HCT116 (cell line): Measurements from ENCODE around the gene WDR5. TPM values are rescaled to one million over a fixed set of nuclear protein-coding genes. Genes with fewer than 3 reads are reported as not detected.

ENCODE experiments used
- ATAC-seq: fragments of 200-7000 bp; cut with Tn5 transposase; 2 replicates; pipeline ENCODE4 v1.9.1; 2020; ENCODE audit warnings: mild to moderate bottlenecking, moderate library complexity
- BruUV-seq: library from RNA; stranded (reverse); fragments of 400-500 nt; replicated peaks from 2 replicates; lab custom pipeline; 2021; lab: Mats Ljungman, UMichigan
- CTCF ChIA-PET: fragments of 300-600 bp; sonication (Branson Sonifier 250); formaldehyde crosslinking; loops from one replicate; lab custom pipeline; 2021; ENCODE audit warnings: antibody characterized with exemption; lab: Charles Lee
- POLR2A ChIA-PET: fragments of 300-600, 350-600 bp; sonication (Branson Sonifier 250); formaldehyde crosslinking; loops from one replicate; lab custom pipeline; 2021; ENCODE audit warnings: antibody characterized with exemption; lab: Charles Lee
- RAD21 ChIA-PET, 2 experiments: fragments of 300-600 bp; sonication (Branson Sonifier 250); formaldehyde crosslinking; loops; one replicate each; lab custom pipeline; 2023; ENCODE audit warnings: low total read pairs in 2 of 2; ENCODE audit not compliant: uncharacterized antibody in 2 of 2, unreplicated experiment in 2 of 2, low non-redundant PET in 1 of 2; lab: Charles Lee
- DNase-seq: peaks from one replicate; pipeline ENCODE4 v3.0.0-alpha.2; 2010; ENCODE audit warnings: low read depth, low spot score
- H2AFZ ChIP-seq: fragments of 200-600 bp; shearing (Covaris generic), sonication (generic); 2 replicates; pipeline ENCODE4 v1.6.1; 2017; ENCODE audit warnings: low read depth, mixed run types, mixed read lengths, antibody characterized with exemption, low read length; ENCODE audit not compliant: poor library complexity, severe bottlenecking
- H3K27ac ChIP-seq: 2 replicates; pipeline ENCODE4 v1.5.1; 2012; ENCODE audit warnings: low read depth, low read length
- H3K27me3 ChIP-seq: fragments of 200-600 bp; sonication (generic); 2 replicates; pipeline ENCODE4 v1.6.1; 2016; ENCODE audit warnings: mixed run types, low read length, mixed read lengths; ENCODE audit not compliant: insufficient read depth
- H3K36me3 ChIP-seq, 2 experiments: fragments of 200-500 bp in 1 of 2; fragments of 200-600 bp in 1 of 2; sonication (Bioruptor generic) in 1 of 2; sonication (generic) in 1 of 2; 2 replicates each; pipeline versions ENCODE4 v1.5.1 to v1.6.1; 2014 to 2016; ENCODE audit warnings: low read length in 2 of 2, inconsistent platforms in 1 of 2, mixed read lengths in 1 of 2, mixed run types in 1 of 2; ENCODE audit not compliant: insufficient read depth in 2 of 2, control insufficient read depth in 1 of 2
- H3K4me1 ChIP-seq, 2 experiments: fragments of 200-600 bp in 1 of 2; sonication (generic) in 1 of 2; 2 replicates each; pipeline versions ENCODE4 v1.5.1 to v1.6.1; 2012 to 2017; ENCODE audit warnings: low read length in 2 of 2, inconsistent platforms in 1 of 2, mild to moderate bottlenecking in 1 of 2, mixed read lengths in 1 of 2, mixed run types in 1 of 2, moderate library complexity in 1 of 2; ENCODE audit not compliant: insufficient read depth in 2 of 2, control insufficient read depth in 1 of 2
- H3K4me2 ChIP-seq: fragments of 200-600 bp; sonication (generic); 2 replicates; pipeline ENCODE4 v1.6.1; 2017; ENCODE audit warnings: mixed run types, low read length, mixed read lengths
- H3K4me3 ChIP-seq, 2 experiments: fragments of 200-600 bp in 1 of 2; sonication (generic) in 1 of 2; replicated peaks in 1 of 2; 2 replicates each; pipeline ENCODE4 v1.5.1; 2011 to 2016; ENCODE audit warnings: low read length in 2 of 2, control low read depth in 1 of 2, low read depth in 1 of 2, mild to moderate bottlenecking in 1 of 2, mixed read lengths in 1 of 2, mixed run types in 1 of 2
- H3K79me2 ChIP-seq: fragments of 200-600 bp; sonication (generic); 2 replicates; pipeline ENCODE4 v1.6.1; 2017; ENCODE audit warnings: mild to moderate bottlenecking, mixed run types, low read length, moderate library complexity, mixed read lengths; ENCODE audit not compliant: insufficient read depth
- H3K9ac ChIP-seq: fragments of 200-600 bp; sonication (generic); 2 replicates; pipeline ENCODE4 v1.6.1; 2016; ENCODE audit warnings: low read length, mixed read lengths
- H3K9me2 ChIP-seq: fragments of 200-600 bp; sonication (generic), shearing (Covaris generic); 2 replicates; pipeline ENCODE4 v1.6.1; 2017; ENCODE audit warnings: mixed run types, mild to moderate bottlenecking, moderate library complexity; ENCODE audit not compliant: insufficient read depth
- H3K9me3 ChIP-seq, 2 experiments: fragments of 200-500 bp in 1 of 2; fragments of 200-600 bp in 1 of 2; sonication (Bioruptor generic) in 1 of 2; sonication (generic) in 1 of 2; 2 replicates each; pipeline ENCODE4 v1.6.1; 2014 to 2017; ENCODE audit warnings: low read length in 2 of 2, mixed read lengths in 2 of 2, inconsistent platforms in 1 of 2, low read depth in 1 of 2, mild to moderate bottlenecking in 1 of 2, mixed run types in 1 of 2, moderate library complexity in 1 of 2; ENCODE audit not compliant: control insufficient read depth in 1 of 2, insufficient read depth in 1 of 2
- H4K20me1 ChIP-seq: fragments of 200-600 bp; sonication (generic), shearing (Covaris generic); 2 replicates; pipeline ENCODE4 v1.6.1; 2017; ENCODE audit warnings: mixed run types, mild to moderate bottlenecking, moderate library complexity; ENCODE audit not compliant: insufficient read depth
- CBX3 ChIP-seq: IDR thresholded peaks from 2 replicates; pipeline ENCODE4 v1.6.1; 2012; ENCODE audit warnings: low read depth
- CEBPB ChIP-seq: IDR thresholded peaks from 2 replicates; pipeline ENCODE4 v1.6.1; 2012; ENCODE audit warnings: low read depth
- SIN3A ChIP-seq: IDR thresholded peaks from 2 replicates; pipeline ENCODE4 v1.6.1; 2012; ENCODE audit warnings: low read depth
- ZNF274 ChIP-seq: fragments of 200-500 bp; sonication (Bioruptor generic); IDR thresholded peaks from 2 replicates; pipeline ENCODE4 v1.6.1; 2014; ENCODE audit warnings: mild to moderate bottlenecking, low read depth, low read length, inconsistent platforms
- intact Hi-C: fragments of 100-400 bp; cut with micrococcal nuclease; formaldehyde crosslinking; loops from 2 replicates; pipeline ENCODE4 v1.10.0; 2022
- total RNA-seq: library from RNA; stranded (reverse); gene quantifications from one replicate; pipeline ENCODE4 v1.2.1, GENCODE V29; 2021; ENCODE audit not compliant: unreplicated experiment
- TF ChIP-seq, protein P1 (sequence below): IDR thresholded peaks from 2 replicates; pipeline ENCODE4 v1.6.1; 2012; ENCODE audit warnings: low read depth
- TF ChIP-seq, protein P2 (sequence below): IDR thresholded peaks from 2 replicates; pipeline ENCODE4 v1.6.1; 2011; ENCODE audit warnings: mild to moderate bottlenecking, low read length, moderate library complexity; ENCODE audit not compliant: insufficient replicate concordance; ENCODE audit errors: extremely low read depth
- TF ChIP-seq, protein P3 (sequence below): IDR thresholded peaks from 2 replicates; pipeline ENCODE4 v1.6.1; 2012

Gene WDR5
- total RNA-seq, 1 experiment from 2014 or later = 55.8 TPM

DNA sequence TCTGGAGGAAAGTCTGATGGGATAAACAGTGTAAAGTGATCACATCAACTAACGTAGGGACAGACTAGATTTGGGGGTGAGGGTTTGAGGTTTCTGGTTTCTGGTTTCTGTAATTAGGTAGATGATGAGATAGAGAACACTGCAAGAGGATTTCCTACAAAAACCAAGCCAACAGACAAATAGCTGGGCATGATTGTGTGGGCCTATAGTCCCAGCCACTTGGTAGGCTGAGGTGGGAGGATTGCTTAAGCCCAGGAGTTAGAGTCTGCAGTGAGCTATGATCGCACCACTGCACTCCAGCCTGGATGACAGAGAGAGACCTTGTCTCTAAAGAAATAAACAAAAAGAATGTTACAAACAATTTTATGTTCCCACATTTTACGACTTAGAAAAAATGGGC, 62.9 kb downstream of the WDR5 start:
- CTCF ChIA-PET = no interaction called here
- intact Hi-C loops = no loop called here
- no peaks in the 10 kb centered on the region for H3K4me1 ChIP-seq
- RAD21 ChIA-PET = no interaction called here
- POLR2A ChIA-PET = no interaction called here
- H4K20me1 ChIP-seq = no peaks in the 10 kb centered on the region
- H3K27ac ChIP-seq = no peak overlapping the region
- TF ChIP-seq, protein P1, sequence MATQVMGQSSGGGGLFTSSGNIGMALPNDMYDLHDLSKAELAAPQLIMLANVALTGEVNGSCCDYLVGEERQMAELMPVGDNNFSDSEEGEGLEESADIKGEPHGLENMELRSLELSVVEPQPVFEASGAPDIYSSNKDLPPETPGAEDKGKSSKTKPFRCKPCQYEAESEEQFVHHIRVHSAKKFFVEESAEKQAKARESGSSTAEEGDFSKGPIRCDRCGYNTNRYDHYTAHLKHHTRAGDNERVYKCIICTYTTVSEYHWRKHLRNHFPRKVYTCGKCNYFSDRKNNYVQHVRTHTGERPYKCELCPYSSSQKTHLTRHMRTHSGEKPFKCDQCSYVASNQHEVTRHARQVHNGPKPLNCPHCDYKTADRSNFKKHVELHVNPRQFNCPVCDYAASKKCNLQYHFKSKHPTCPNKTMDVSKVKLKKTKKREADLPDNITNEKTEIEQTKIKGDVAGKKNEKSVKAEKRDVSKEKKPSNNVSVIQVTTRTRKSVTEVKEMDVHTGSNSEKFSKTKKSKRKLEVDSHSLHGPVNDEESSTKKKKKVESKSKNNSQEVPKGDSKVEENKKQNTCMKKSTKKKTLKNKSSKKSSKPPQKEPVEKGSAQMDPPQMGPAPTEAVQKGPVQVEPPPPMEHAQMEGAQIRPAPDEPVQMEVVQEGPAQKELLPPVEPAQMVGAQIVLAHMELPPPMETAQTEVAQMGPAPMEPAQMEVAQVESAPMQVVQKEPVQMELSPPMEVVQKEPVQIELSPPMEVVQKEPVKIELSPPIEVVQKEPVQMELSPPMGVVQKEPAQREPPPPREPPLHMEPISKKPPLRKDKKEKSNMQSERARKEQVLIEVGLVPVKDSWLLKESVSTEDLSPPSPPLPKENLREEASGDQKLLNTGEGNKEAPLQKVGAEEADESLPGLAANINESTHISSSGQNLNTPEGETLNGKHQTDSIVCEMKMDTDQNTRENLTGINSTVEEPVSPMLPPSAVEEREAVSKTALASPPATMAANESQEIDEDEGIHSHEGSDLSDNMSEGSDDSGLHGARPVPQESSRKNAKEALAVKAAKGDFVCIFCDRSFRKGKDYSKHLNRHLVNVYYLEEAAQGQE = no peak
- TF ChIP-seq CBX3 = no peak
- TF ChIP-seq, protein P2, sequence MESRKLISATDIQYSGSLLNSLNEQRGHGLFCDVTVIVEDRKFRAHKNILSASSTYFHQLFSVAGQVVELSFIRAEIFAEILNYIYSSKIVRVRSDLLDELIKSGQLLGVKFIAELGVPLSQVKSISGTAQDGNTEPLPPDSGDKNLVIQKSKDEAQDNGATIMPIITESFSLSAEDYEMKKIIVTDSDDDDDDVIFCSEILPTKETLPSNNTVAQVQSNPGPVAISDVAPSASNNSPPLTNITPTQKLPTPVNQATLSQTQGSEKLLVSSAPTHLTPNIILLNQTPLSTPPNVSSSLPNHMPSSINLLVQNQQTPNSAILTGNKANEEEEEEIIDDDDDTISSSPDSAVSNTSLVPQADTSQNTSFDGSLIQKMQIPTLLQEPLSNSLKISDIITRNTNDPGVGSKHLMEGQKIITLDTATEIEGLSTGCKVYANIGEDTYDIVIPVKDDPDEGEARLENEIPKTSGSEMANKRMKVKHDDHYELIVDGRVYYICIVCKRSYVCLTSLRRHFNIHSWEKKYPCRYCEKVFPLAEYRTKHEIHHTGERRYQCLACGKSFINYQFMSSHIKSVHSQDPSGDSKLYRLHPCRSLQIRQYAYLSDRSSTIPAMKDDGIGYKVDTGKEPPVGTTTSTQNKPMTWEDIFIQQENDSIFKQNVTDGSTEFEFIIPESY = no peak
- TF ChIP-seq ZNF274 = no peak
- TF ChIP-seq, protein P3, sequence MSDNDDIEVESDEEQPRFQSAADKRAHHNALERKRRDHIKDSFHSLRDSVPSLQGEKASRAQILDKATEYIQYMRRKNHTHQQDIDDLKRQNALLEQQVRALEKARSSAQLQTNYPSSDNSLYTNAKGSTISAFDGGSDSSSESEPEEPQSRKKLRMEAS = no peak
- TF ChIP-seq SIN3A = no peak
- TF ChIP-seq CEBPB = no peak
- TF ChIP-seq, all 23 proteins: peak for 0
- no peaks in the 10 kb centered on the region for H3K9me2 ChIP-seq
- no peak overlapping the region for H3K4me2 ChIP-seq
- H3K79me2 ChIP-seq = no peaks in the 10 kb centered on the region
- DNase-seq (no peak), ATAC-seq (no peak)
- H2AFZ ChIP-seq = no peak overlapping the region
- no TSS peak for BruUV-seq
- H3K36me3 ChIP-seq = no peaks in the 10 kb centered on the region
- no peak overlapping the region for H3K9ac ChIP-seq
- no peaks in the 10 kb centered on the region for H3K9me3 ChIP-seq
- H3K27me3 ChIP-seq = no peaks in the 10 kb centered on the region
- no peak overlapping the region for H3K4me3 ChIP-seq
